Endodermal cell (in vitro differentiated cells): Measurements from ENCODE around the gene NR6A1. TPM values are rescaled to one million over a fixed set of nuclear protein-coding genes. Genes with fewer than 3 reads are reported as not detected.
A peak's percentile ranks its signal among the peaks of the same experiment; 100 is the strongest.

Experiments used
- DNase-seq: peaks from one replicate; pipeline ENCODE4 v3.0.0-alpha.2; 2017
- H3K27ac ChIP-seq: 2 replicates; pipeline ENCODE4 v1.5.1; 2013; ENCODE audit warnings: mild to moderate bottlenecking, low read depth, low read length, moderate library complexity
- H3K27me3 ChIP-seq: 2 replicates; pipeline ENCODE4 v1.6.1; 2013; ENCODE audit warnings: mild to moderate bottlenecking, low read length, moderate library complexity; ENCODE audit not compliant: insufficient read depth, control insufficient read depth, poor library complexity, severe bottlenecking
- H3K36me3 ChIP-seq: 2 replicates; pipeline ENCODE4 v1.7.0; 2013; ENCODE audit warnings: mild to moderate bottlenecking, low read length, moderate library complexity; ENCODE audit not compliant: control insufficient read depth, insufficient read depth
- H3K4me1 ChIP-seq: one replicate; pipeline ENCODE4 v1.7.0; 2013; ENCODE audit warnings: low read length; ENCODE audit not compliant: control insufficient read depth, insufficient read depth
- H3K4me3 ChIP-seq: 2 replicates; pipeline ENCODE4 v1.5.1; 2013; ENCODE audit warnings: mild to moderate bottlenecking, low read length, moderate library complexity
- H3K9ac ChIP-seq: 2 replicates; pipeline ENCODE4 v1.6.1; 2013; ENCODE audit warnings: mild to moderate bottlenecking, low read length, moderate library complexity; ENCODE audit not compliant: poor library complexity, severe bottlenecking; ENCODE audit errors: extremely low read depth
- H3K9me3 ChIP-seq: 2 replicates; pipeline ENCODE4 v1.6.1; 2013; ENCODE audit warnings: mild to moderate bottlenecking, low read length, moderate library complexity; ENCODE audit not compliant: control insufficient read depth
- H3K27ac Mint-ChIP-seq: 2 replicates; pipeline ENCODE4 v1.8.0; 2020; ENCODE audit warnings: mixed read lengths
- H3K27me3 Mint-ChIP-seq: 2 replicates; pipeline ENCODE4 v1.8.0; 2021; ENCODE audit warnings: mild to moderate bottlenecking, mixed read lengths; ENCODE audit not compliant: insufficient read depth
- H3K36me3 Mint-ChIP-seq: 2 replicates; pipeline ENCODE4 v1.8.0; 2020; ENCODE audit warnings: low read depth, mixed read lengths
- H3K4me1 Mint-ChIP-seq: 2 replicates; pipeline ENCODE4 v1.8.0; 2020; ENCODE audit warnings: mixed read lengths
- H3K4me3 Mint-ChIP-seq: 2 replicates; pipeline ENCODE4 v1.8.0; 2020; ENCODE audit warnings: mild to moderate bottlenecking, moderate library complexity, mixed read lengths
- H3K9me3 Mint-ChIP-seq: 2 replicates; pipeline ENCODE4 v1.8.0; 2020; ENCODE audit warnings: mild to moderate bottlenecking, mixed read lengths
- WGBS, 2 experiments: methylation state at CpG; one replicate each; pipeline versions ENCODE4 v1.1.5 to v1.1.7; 2013; ENCODE audit warnings: missing lambda C conversion rate in 2 of 2, mixed read lengths in 1 of 2; ENCODE audit not compliant: insufficient coverage in 1 of 2, insufficient read length in 1 of 2; 5-methylcytosine and 5-hydroxymethylcytosine counted together
- total RNA-seq, 2 donors: library from RNA; stranded (reverse); fragmentation: NEBNext Ultra II Directional in 1 of 2; extraction: Animal tissue kit (Norgen Biotek cat#: 25700) in 1 of 2; gene quantifications; 2 replicates in 1 of 2; 3 replicates in 1 of 2; pipeline ENCODE4 v1.2.1, GENCODE V29; 2021
- TF ChIP-seq, protein P1 (sequence below): fragments of 200-600 bp; sonication (generic); conservative IDR thresholded peaks from 2 replicates; pipeline ENCODE4 v1.5.0; 2021; ENCODE audit warnings: antibody characterized with exemption, mild to moderate bottlenecking

NR6A1 gene
- total RNA-seq, 2 donors from 2014 or later: 168 to 206 TPM

DNA sequence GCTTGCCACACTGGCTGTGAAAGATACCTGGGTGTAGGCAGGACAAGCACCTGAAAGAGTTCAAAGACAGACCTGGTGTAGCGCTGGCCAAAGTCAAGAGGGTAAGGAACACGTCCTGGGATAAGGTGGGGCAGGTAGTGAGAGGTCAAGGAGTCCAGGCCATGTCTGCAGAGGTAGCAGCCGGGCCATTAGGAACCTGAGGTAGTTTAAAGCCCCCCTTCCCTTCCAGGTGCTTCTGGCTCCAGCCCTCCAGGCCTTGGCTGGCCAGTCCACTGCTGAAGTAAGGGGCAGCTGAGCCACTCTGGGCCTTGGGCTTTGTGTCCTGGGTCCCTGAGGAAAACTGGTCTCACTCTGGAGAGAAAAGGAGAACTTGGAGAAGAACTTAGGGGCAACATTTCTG lies 250.0 kb downstream of the NR6A1 start:
- Mint-ChIP-seq H3K4me3 (no peak overlapping the region), H3K9me3 (no peaks in the 10 kb centered on the region), H3K4me1 (no peaks in the 10 kb centered on the region), H3K27me3 (no peaks in the 10 kb centered on the region), H3K36me3 (peaks cover 66% of the 10 kb centered on the region), H3K27ac (no peak overlapping the region)
- WGBS, 2 experiments: 94 to 96% methylated on average over 3 of the region's 3 CpGs
- TF ChIP-seq, protein P1, sequence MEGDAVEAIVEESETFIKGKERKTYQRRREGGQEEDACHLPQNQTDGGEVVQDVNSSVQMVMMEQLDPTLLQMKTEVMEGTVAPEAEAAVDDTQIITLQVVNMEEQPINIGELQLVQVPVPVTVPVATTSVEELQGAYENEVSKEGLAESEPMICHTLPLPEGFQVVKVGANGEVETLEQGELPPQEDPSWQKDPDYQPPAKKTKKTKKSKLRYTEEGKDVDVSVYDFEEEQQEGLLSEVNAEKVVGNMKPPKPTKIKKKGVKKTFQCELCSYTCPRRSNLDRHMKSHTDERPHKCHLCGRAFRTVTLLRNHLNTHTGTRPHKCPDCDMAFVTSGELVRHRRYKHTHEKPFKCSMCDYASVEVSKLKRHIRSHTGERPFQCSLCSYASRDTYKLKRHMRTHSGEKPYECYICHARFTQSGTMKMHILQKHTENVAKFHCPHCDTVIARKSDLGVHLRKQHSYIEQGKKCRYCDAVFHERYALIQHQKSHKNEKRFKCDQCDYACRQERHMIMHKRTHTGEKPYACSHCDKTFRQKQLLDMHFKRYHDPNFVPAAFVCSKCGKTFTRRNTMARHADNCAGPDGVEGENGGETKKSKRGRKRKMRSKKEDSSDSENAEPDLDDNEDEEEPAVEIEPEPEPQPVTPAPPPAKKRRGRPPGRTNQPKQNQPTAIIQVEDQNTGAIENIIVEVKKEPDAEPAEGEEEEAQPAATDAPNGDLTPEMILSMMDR: no peak
- Histone ChIP-seq H3K4me3 (no peak overlapping the region), H3K9ac (no peak overlapping the region), H3K27me3 (no peaks in the 10 kb centered on the region), H3K36me3 (peaks cover 55% of the 10 kb centered on the region), H3K4me1 (no peaks in the 10 kb centered on the region), H3K27ac (no peak overlapping the region), H3K9me3 (no peaks in the 10 kb centered on the region)
- no peak for DNase-seq

- peak overlapping the region; percentile 22 for H3K27ac ChIP-seq
- H3K27me3 ChIP-seq: no peaks in the 10 kb centered on the region
- Mint-ChIP-seq H3K36me3 (peaks cover 60% of the 10 kb centered on the region), H3K4me1 (no peaks in the 10 kb centered on the region), H3K27me3 (no peaks in the 10 kb centered on the region), H3K27ac (no peak overlapping the region), H3K9me3 (no peaks in the 10 kb centered on the region), H3K4me3 (no peak overlapping the region)
- H3K9me3 ChIP-seq: no peaks in the 10 kb centered on the region
- no peak for DNase-seq
- H3K4me1 ChIP-seq: no peaks in the 10 kb centered on the region
- H3K4me3 ChIP-seq: no peak overlapping the region
- TF ChIP-seq, protein P1: no peak
- no peak overlapping the region for H3K9ac ChIP-seq
- peaks cover 48% of the 10 kb centered on the region for H3K36me3 ChIP-seq
- 79 to 95% methylated on average over 5 to 7 of the region's 7 CpGs for WGBS, 2 experiments
These were observed 250.9 kb downstream of the NR6A1 start for GRCh38 chr9:124520206-124520596.

- Mint-ChIP-seq H3K4me3 (no peak overlapping the region), H3K4me1 (no peaks in the 10 kb centered on the region), H3K9me3 (no peaks in the 10 kb centered on the region), H3K27me3 (no peaks in the 10 kb centered on the region), H3K27ac (no peak overlapping the region), H3K36me3 (peaks cover 51% of the 10 kb centered on the region)
- no peak for DNase-seq
- WGBS, 2 experiments: 95 to 100% methylated on average over 2 to 7 of the region's 7 CpGs
- Histone ChIP-seq H3K4me1 (no peaks in the 10 kb centered on the region), H3K9ac (no peak overlapping the region), H3K27ac (no peak overlapping the region), H3K9me3 (no peaks in the 10 kb centered on the region), H3K4me3 (no peak overlapping the region), H3K27me3 (no peaks in the 10 kb centered on the region), H3K36me3 (peaks cover 37% of the 10 kb centered on the region)
- TF ChIP-seq, protein P1: no peak
These were observed 253.0 kb downstream of the NR6A1 start for GRCh38 chr9:124518116-124518515.
